CD4-positive, alpha-beta T cell treated with Interleukin-4 for 1 hour (primary cell): ENCODE data around the gene PPP2R2D.

Experiments
- DNase-seq, 2 donors: peaks; one replicate each; pipeline ENCODE4 v3.0.0-alpha.2; 2020 to 2022

The PPP2R2D gene

DNA sequence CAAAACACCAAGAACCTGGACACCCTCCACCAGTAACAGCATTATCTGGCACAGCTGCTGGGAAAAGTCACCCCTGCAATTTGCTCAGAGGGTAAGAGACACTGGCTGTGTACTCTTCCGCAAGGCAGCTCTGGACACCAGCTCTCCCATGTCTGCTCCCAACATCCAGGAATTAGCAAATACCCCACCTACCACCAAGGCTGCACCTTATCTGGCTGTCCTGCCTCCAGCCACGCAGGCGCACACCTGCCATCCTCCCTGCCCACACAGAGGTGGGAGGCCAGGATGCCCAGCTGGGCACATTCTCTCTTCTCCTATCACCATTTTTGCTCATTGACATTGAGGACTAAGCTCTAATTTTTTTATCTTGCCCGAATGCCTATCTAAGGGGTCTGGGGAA is 101.2 kb downstream of the PPP2R2D start:
- DNase-seq = no peak

DNA sequence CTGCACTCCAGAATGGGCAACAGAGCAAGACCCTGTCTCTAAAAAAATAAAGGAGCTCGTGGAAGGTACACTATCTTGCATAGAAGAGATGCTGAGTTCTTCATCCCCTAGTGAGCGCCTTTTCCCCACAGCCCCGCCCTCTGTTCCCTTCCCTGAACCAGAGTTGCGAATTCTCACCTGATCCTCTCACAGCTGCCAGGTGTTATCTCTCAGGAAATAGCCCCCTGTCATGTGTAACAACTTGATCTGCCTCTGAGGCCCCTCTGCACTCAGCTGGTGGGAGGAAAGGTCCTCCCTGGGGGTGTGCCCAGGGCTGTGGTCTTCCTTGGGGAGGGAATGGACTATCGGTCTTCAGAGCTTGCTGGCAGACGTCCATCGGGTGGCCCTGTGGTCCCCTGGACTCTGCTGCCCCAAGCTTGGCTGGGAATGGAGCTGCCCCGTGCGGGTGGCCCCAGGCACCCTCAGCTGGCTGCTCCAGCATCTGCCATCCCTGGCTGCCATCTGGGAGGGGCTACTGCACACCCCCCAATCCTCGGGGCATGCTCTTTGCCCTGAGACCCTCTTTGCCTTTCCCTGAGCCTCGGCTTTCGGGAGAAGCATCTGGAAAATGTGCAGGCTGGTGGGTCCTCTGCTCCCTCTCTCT is 102.6 kb downstream of the PPP2R2D start:
- no peak for DNase-seq

DNA sequence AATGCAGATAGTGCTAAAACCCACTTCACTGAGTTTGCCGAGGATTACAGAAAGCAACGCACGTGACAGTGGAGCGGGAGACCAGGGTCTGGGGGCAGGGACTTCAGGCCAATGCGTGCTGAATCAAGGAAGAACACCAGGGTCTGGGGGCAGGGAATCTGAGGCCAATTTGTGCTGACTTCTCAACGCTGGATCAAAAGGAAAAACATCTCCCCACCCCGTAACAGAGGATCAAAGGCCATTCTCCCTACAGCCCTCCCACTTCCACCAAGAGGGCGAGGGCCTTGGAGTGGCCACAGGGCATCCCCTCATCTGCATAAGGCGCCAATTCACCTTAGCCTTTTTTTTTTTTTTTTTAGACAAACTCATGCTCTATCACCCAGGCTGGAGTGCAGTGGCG is 103.2 kb downstream of the PPP2R2D start:
- no peak for DNase-seq

DNA sequence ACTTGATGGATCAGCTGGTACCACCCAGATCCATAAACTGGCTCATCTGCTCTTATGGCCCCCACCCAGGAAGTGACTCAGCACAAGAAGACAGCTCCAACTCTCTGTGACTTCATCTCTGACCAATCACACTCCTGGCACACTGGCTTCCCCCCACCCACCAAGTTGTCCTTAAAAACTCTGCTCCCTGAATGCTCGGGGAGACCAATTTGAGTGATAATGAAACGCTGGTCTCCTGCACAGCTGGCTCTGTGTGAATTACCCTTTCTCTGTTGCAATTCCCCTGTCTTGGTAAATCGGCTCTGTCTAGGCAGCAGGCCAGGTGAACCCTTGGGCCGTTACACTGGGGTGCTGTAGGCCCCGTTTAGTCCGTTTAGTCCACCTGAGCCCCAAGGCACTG is 104.3 kb downstream of the PPP2R2D start:
- DNase-seq = no peak

DNA sequence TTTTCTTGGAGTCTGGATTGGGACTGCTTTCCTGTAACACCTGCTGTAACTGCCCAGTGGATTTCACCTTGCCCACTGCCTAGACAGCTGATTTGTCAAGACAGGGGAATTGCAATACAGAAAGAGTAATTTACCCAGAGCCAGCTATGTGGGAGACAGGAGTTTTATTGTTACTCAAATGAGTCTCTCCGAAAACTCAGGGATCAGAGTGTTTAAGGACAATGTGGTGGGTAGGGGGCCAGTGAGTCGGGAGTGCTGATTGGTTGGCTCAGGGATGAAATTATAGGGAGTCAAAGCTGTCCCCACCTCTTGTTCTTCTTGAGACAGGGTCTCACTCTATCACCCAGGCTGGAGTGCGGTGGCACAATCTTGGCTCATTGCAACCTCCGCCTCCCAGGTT is 106.2 kb downstream of the PPP2R2D start:
- no peak for DNase-seq

DNA sequence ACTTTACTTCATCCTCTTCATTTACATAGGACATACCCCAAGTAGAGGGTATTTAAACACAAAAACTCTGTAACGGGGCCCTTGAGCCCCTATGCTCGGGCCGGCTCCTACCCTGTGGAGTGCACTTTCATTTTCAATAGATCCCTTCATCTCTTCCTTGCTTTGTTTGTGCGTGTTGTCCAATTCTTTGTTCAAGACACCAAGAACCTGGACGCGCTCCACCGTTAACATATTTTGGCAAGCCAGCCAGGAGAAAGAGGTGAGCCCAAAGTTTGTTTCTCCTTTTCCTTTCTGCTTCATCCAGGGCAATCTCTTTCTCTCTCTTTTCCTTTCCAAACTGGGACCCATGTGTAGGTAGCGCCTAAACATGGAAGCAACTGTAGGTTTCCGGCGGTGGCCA is 106.9 kb downstream of the PPP2R2D start:
- no peak for DNase-seq
